Stomach (tissue), 9 donors: Measurements from ENCODE around the gene SLC31A1. TPM values are rescaled to one million over a fixed set of nuclear protein-coding genes. Genes with fewer than 3 reads are reported as not detected.
A peak's percentile ranks its signal among the peaks of the same experiment; 100 is the strongest.

Experiments used
- DNase-seq, 2 donors: peaks; one replicate each; pipeline versions ENCODE4 v3.0.0 to v3.0.0-alpha.2; 2013 to 2019
- H3K27ac ChIP-seq, 5 donors: fragments of 200-600 bp in 4 of 5; sonication (generic) in 4 of 5; one replicate each; pipeline ENCODE4 v1.5.1; 2013 to 2019; ENCODE audit warnings: mild to moderate bottlenecking in 1 of 5, moderate library complexity in 1 of 5
- H3K27me3 ChIP-seq, 3 donors: fragments of 200-600 bp; sonication (generic); one replicate each; pipeline ENCODE4 v1.5.1; 2017 to 2019; ENCODE audit warnings: mixed run types in 1 of 3
- H3K36me3 ChIP-seq, 4 donors: fragments of 200-600 bp; sonication (generic); 1 replicate in 3 of 4; 2 replicates in 1 of 4; pipeline ENCODE4 v1.5.1; 2016 to 2019
- H3K4me1 ChIP-seq, 4 donors: fragments of 200-600 bp; sonication (generic); one replicate each; pipeline ENCODE4 v1.5.1; 2016 to 2019
- H3K4me3 ChIP-seq, 4 donors: fragments of 200-600 bp; sonication (generic) in 3 of 4; one replicate each; pipeline ENCODE4 v1.5.1; 2016 to 2019; ENCODE audit warnings: mild to moderate bottlenecking in 1 of 4
- H3K9me3 ChIP-seq, 4 donors: fragments of 200-600 bp; sonication (generic); one replicate each; pipeline ENCODE4 v1.5.1; 2016 to 2019
- EP300 ChIP-seq: sonication (generic); formaldehyde crosslinking; IDR thresholded peaks from one replicate; pipeline ENCODE4 v1.6.1; 2017; ENCODE audit warnings: antibody characterized with exemption
- POLR2A ChIP-seq, 4 donors: fragments of 450-650 bp; IDR thresholded peaks; one replicate each; pipeline ENCODE4 v1.6.1; 2016; ENCODE audit warnings: antibody characterized with exemption in 4 of 4, control low read depth in 2 of 4, mild to moderate bottlenecking in 1 of 4, moderate library complexity in 1 of 4
- POLR2AphosphoS5 ChIP-seq, 3 donors: sonication (generic); formaldehyde crosslinking; IDR thresholded peaks; one replicate each; pipeline ENCODE4 v1.6.1; 2016; ENCODE audit warnings: antibody characterized with exemption in 3 of 3
- WGBS, 5 donors: extraction: QIAGEN DNeasy Blood & Tissue Kit in 3 of 5; methylation state at CpG; one replicate each; pipeline versions ENCODE4 v1.1.5 to v1.1.7; 2013 to 2018; 5-methylcytosine and 5-hydroxymethylcytosine counted together
- intact Hi-C: fragments of 100-400 bp; cut with DNase I; formaldehyde crosslinking; loops from one replicate; pipeline ENCODE4 v1.15.1; 2023; ENCODE audit warnings: low total_unique reads
- polyA plus RNA-seq, 3 donors: library from polyadenylated mRNA; stranded (reverse); fragments of 200-250 nt; gene quantifications; one replicate each; pipeline ENCODE4 v1.2.3, GENCODE V29; 2013
- total RNA-seq, 5 donors: library from RNA; depleted of rRNA; stranded (reverse); fragments of >200 nt; gene quantifications; one replicate each; pipeline versions ENCODE4 v1.1.0 to v1.2.3, GENCODE V29; 2014 to 2016
- TF ChIP-seq, protein P1 (sequence below), 7 experiments: fragments of 450-650 bp in 4 of 7; fragments of 200-600 bp in 3 of 7; sonication (generic) in 3 of 7; IDR thresholded peaks; one replicate each; pipeline ENCODE4 v1.5.1; 2016 to 2019; ENCODE audit warnings: antibody characterized with exemption in 7 of 7, control low read depth in 2 of 7, mild to moderate bottlenecking in 1 of 7
- donor health status: healthy with polysubstance abuse.
- donor health status: Bipolar disorder and iron deficiency.
- donor health status: healthy.

SLC31A1 gene
- total and polyA plus RNA-seq, 8 donors: 4.7 to 106 (median 12.2) TPM

DNA sequence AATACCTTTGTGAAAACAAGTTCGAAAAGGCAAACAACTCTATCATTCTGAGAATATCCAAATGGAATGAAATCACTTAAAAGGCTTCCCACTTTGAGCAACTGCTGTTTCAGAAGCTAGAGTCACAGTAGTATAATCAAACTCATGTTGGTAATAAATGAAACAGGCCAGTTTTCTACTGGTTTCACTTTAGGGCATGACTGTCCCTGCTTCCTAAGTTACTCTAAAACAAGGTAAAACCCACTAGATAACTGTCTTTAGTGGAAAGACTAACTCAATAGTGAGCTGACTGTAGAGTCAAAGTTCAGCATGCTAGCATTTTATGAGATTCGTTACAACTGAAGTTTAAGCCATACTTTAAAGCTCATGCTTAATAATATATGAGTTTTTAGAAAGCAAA, 48.0 kb downstream of the SLC31A1 start:
- DNase-seq: no peak
- intact Hi-C loops: no loop called here
- H3K36me3 ChIP-seq: peaks cover 35 to 82% (median 76%) of the 10 kb centered on the region in 4 donors
- H3K27ac ChIP-seq: no peak overlapping the region
- no peak overlapping the region for H3K4me3 ChIP-seq
- no peaks in the 10 kb centered on the region for H3K27me3 ChIP-seq
- TF ChIP-seq POLR2A (IDR thresholded peaks at IDR 0.05) (no peak), EP300 (no peak), POLR2AphosphoS5 (IDR thresholded peaks at IDR 0.05) (no peak)
- TF ChIP-seq, protein P1, sequence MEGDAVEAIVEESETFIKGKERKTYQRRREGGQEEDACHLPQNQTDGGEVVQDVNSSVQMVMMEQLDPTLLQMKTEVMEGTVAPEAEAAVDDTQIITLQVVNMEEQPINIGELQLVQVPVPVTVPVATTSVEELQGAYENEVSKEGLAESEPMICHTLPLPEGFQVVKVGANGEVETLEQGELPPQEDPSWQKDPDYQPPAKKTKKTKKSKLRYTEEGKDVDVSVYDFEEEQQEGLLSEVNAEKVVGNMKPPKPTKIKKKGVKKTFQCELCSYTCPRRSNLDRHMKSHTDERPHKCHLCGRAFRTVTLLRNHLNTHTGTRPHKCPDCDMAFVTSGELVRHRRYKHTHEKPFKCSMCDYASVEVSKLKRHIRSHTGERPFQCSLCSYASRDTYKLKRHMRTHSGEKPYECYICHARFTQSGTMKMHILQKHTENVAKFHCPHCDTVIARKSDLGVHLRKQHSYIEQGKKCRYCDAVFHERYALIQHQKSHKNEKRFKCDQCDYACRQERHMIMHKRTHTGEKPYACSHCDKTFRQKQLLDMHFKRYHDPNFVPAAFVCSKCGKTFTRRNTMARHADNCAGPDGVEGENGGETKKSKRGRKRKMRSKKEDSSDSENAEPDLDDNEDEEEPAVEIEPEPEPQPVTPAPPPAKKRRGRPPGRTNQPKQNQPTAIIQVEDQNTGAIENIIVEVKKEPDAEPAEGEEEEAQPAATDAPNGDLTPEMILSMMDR (IDR thresholded peaks at IDR 0.05): no peak
- 89 to 97% (median 91%) methylated on average over 2 of the region's 2 CpGs for WGBS, 5 donors
- no peaks in the 10 kb centered on the region for H3K9me3 ChIP-seq
- H3K4me1 ChIP-seq: peaks cover 0 to 15% (median 7%) of the 10 kb centered on the region in 4 donors

DNA sequence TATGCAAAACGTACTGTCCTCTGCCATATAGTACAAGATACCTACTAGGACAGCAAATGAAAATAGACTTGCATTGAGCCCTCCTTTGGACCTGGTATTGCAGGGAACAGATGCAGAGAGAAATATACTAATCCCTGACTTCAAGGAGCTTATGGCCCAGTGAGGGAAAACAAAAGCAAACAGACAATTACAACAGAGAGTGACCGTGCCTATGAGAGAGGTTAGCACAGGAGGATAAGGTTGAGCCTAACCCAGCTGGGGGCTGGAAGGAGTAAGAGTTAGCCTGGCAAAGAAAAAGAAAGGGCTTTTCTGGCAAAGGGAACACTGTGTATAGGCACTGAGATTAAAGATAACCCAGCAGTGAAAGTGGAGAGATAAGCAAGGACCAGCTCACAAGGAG, 48.5 kb downstream of the SLC31A1 start:
- Histone ChIP-seq H3K4me3 (no peak overlapping the region), H3K9me3 (no peaks in the 10 kb centered on the region), H3K27me3 (no peaks in the 10 kb centered on the region), H3K36me3 (peaks cover 35 to 80% (median 76%) of the 10 kb centered on the region in 4 donors), H3K4me1 (peaks cover 0 to 19% (median 9%) of the 10 kb centered on the region in 4 donors), H3K27ac (no peak overlapping the region)
- intact Hi-C loops: loop anchor here (10.0 kb wide), 1 partner anchor 385 kb away; no protein-coding TSS in a partner anchor
- no peak for DNase-seq
- TF ChIP-seq POLR2A (IDR thresholded peaks at IDR 0.05): no peak
- TF ChIP-seq, protein P1 (IDR thresholded peaks at IDR 0.05): no peak
- no peak for TF ChIP-seq EP300
- no peak for TF ChIP-seq POLR2AphosphoS5 (IDR thresholded peaks at IDR 0.05)
- WGBS, 5 donors: 61 to 75% (median 69%) methylated on average over 2 of the region's 2 CpGs

DNA sequence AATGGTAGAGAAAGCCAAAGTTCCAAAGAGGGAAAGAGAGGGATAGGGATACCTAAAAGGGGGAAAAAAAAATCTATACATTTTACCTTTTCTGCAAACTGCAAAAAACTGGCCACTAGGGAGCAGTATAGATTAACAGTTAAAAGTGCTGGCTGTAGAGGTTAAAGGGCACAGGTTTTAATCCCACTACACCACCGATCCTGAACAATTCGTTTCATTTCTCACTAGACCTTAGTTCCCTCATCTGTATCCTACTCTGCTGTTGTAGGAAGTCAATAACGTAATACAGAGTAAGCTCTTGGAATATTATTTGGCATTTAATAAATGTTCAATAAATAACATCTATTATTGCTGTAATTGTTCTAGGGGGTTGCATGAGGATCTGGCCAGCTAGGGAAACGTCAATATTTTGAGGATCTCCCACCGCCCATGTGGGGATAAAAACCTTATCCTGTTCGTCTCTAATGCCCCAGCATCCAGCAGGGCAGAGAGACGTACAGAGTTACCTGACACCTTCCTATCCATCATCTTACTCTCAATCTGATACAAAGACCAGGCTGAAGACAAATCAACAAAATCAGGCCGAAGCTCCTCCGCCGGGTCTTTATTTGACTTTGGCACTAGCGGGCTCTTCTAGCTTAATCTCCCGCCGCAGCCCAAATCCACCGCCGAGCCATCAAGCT, 53.3 kb downstream of the SLC31A1 start:
- intact Hi-C loops: loop anchor here (10.0 kb wide), 1 partner anchor 380 kb away; no protein-coding TSS in a partner anchor

More for the DNA sequence above, 53.3 kb downstream of the SLC31A1 start:
- peaks cover 9 to 45% (median 30%) of the 10 kb centered on the region in 4 donors for H3K4me1 ChIP-seq
- H3K27ac ChIP-seq: peak overlapping the region; percentile 90 to 97 (median 96)
- no peaks in the 10 kb centered on the region for H3K27me3 ChIP-seq
- DNase-seq: peak in 1 of 2 donors; percentile 85
- H3K36me3 ChIP-seq: peaks cover 33 to 68% (median 64%) of the 10 kb centered on the region in 4 donors
- TF ChIP-seq, protein P1 (IDR thresholded peaks at IDR 0.05): peak in 5 of 7 experiments; percentile 44 to 80 (median 62)
- TF ChIP-seq POLR2A (IDR thresholded peaks at IDR 0.05): no peak
- TF ChIP-seq POLR2AphosphoS5 (IDR thresholded peaks at IDR 0.05): no peak
- no peak for TF ChIP-seq EP300
- H3K9me3 ChIP-seq: no peaks in the 10 kb centered on the region
- peak overlapping the region; percentile 58 to 84 (median 79) for H3K4me3 ChIP-seq
- WGBS, 5 donors: 0 to 1% (median 1%) methylated on average over 15 of the region's 15 CpGs
